CD1c-positive myeloid dendritic cell (primary cell): ENCODE data around the gene DRC1.

Experiments
- DNase-seq: peaks from one replicate; pipeline ENCODE4 v3.0.0-alpha.2; 2016; ENCODE audit errors: extremely low spot score

The DRC1 gene

GRCh38 chr2:26477911-26478253 is 76.2 kb downstream of the DRC1 start, which contains the start of gene OTOF:
OTOF (minus strand) TSS chr2:26478124.
- DNase-seq: no peak

- no peak for DNase-seq
Observed at GRCh38 chr2:26478366-26478765, 76.6 kb downstream of the DRC1 start.

- DNase-seq: no peak
Observed at GRCh38 chr2:26479131-26479788, 77.5 kb downstream of the DRC1 start.

- DNase-seq: no peak
Observed at GRCh38 chr2:26479789-26480565, 78.3 kb downstream of the DRC1 start.

GRCh38 chr2:26480566-26481423 is 79.1 kb downstream of the DRC1 start:
- no peak for DNase-seq

GRCh38 chr2:26481706-26482105 is 80.0 kb downstream of the DRC1 start:
- DNase-seq: no peak

GRCh38 chr2:26482211-26483026 is 80.7 kb downstream of the DRC1 start:
- no peak for DNase-seq

- DNase-seq: no peak
Observed at GRCh38 chr2:26483027-26483326, 81.3 kb downstream of the DRC1 start.

GRCh38 chr2:26483516-26483915 is 81.8 kb downstream of the DRC1 start:
- DNase-seq: no peak

GRCh38 chr2:26483957-26484565 is 82.3 kb downstream of the DRC1 start:
- DNase-seq: no peak

- DNase-seq: no peak
Observed at GRCh38 chr2:26484579-26484978, 82.9 kb downstream of the DRC1 start.

GRCh38 chr2:26485099-26485498 is 83.4 kb downstream of the DRC1 start:
- no peak for DNase-seq

- no peak for DNase-seq
Observed at GRCh38 chr2:26485725-26486418, 84.2 kb downstream of the DRC1 start.

GRCh38 chr2:26486789-26487188 is 85.1 kb downstream of the DRC1 start:
- DNase-seq: peak; percentile 4

GRCh38 chr2:26487192-26487591 is 85.5 kb downstream of the DRC1 start:
- no peak for DNase-seq

- DNase-seq: no peak
Observed at GRCh38 chr2:26488463-26489212, 86.9 kb downstream of the DRC1 start.

GRCh38 chr2:26489213-26489850 is 87.6 kb downstream of the DRC1 start:
- no peak for DNase-seq

- DNase-seq: no peak
Observed at GRCh38 chr2:26491563-26492167, 89.9 kb downstream of the DRC1 start.
